HG02759 (cell line): ENCODE measurements around the gene FREM3.

Source experiments
- ATAC-seq: cut with Tn5 transposase; IDR thresholded peaks from one replicate; pipeline ENCODE4 v1.9.1; 2021; ENCODE audit warnings: mild to moderate bottlenecking, moderate library complexity; ENCODE audit not compliant: unreplicated experiment

The FREM3 gene

DNA sequence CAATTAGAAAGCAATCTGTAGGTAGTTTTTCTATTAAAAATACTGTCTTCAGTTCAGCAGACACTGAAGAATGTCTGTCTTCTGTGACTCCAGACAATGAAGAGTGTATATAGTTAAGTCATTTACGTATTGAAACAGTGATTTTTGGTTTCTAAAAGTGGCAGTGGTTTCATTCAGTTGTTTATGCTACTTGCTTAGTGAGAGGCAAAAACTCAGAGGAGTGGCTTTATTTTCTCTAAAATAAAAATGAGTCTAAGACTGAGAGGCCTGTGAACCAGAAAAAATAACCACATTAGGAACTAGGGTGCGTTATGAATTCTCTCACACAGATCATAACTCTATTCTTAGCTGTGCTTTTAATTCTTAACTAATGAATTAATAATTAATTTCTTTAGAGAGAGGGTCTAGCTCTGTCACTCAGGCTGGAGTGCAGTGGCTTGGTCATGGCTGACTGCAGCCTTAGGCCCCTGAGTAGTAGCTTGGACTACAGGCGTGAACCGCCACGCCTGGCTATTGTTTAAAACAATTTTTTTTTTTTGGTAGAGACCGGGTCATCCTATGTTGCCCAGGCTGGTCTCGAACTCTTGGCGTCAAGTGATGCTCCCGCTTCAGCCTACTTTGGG lies 31.4 kb downstream of the FREM3 start:
- peak; percentile 95 for ATAC-seq

GRCh38 chr4:143667461-143667860 lies 33.0 kb downstream of the FREM3 start:
- no peak for ATAC-seq

DNA sequence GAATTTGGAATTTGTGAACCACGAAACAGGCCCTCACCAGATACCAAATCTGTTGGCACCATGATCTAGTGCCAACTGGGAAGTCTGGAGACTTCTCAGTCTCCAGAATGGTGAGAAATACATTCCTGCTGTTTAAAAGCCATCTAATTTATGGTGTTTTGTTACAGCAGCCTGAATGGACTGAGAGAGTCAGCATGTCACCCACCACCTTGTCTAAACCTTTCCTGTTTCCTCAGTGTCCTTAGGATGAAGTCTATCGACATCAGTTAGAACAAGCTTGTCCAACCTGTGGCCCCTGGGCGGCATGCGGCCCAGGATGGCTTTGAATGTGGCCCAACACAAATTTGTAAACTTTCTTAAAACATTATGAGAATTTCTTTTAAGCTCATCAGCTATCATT lies 42.1 kb downstream of the FREM3 start:
- no peak for ATAC-seq

GRCh38 chr4:143654571-143654970 lies 45.9 kb downstream of the FREM3 start:
- ATAC-seq: no peak

- ATAC-seq: no peak
Measured at GRCh38 chr4:143653031-143653430, 47.4 kb downstream of the FREM3 start.

GRCh38 chr4:143643399-143643798 lies 57.1 kb downstream of the FREM3 start:
- no peak for ATAC-seq

- ATAC-seq: no peak
Measured at GRCh38 chr4:143642611-143643010, 57.9 kb downstream of the FREM3 start.

DNA sequence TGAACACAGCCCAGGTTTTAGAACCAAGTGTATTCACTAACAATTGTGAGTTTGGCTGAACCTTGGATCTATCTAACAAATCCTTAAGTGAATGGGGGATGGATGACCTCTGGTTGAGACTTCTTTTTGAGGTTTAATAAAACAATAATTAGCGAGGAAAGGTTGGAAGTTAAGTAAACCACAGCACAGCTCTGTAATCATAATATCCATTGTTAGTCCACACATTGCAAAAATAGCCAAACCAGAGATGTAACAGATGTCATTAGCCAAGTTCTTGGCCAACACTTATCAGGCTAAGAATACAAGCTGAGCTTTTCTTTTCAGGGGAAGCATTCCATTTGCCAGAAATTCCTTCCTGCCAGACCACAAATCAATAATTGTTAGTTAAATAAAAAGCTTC lies 59.1 kb downstream of the FREM3 start:
- ATAC-seq: no peak

- no peak for ATAC-seq
Measured at GRCh38 chr4:143634763-143635162, 65.7 kb downstream of the FREM3 start.

DNA sequence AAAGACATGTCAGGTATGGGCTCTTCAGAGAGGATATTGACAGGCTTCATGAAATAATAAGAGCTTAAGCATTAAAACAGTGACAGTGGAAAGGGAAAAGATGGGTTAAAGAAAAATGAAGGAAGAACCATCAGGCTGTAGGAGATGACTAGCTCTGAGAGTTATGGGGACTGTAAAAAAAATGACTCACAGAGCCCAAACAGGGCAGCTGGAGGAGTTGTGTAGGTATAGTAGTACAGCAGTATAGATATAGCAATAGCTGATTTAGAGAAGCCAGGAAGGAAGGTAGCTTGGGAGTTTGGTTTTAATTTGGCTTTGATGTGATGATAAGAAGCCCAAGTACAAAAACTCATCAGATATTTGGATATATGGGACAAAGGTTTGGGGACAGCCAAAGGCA lies 66.6 kb downstream of the FREM3 start:
- no peak for ATAC-seq

GRCh38 chr4:143626134-143626911 lies 74.2 kb downstream of the FREM3 start:
- ATAC-seq: no peak

- no peak for ATAC-seq
Measured at GRCh38 chr4:143625632-143626031, 74.8 kb downstream of the FREM3 start.

DNA sequence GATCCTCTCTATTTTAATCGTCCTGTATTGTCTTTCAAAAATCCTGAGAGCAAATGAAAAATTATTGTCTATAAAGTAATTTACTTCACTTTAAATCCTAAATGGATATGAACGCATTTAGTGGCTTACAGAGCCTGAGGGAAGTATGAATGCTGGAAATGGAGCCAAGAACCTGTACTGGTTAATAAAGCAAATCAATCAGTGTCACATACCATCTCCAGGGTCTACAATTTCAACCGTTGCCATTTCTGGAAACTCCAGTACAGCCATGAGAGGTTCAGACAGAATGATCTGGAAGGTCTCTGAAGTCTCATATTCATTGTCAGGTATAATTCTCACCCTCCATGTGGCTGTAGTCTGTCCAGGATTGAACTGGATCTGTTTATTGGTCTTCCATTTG lies 76.6 kb downstream of the FREM3 start:
- ATAC-seq: no peak

DNA sequence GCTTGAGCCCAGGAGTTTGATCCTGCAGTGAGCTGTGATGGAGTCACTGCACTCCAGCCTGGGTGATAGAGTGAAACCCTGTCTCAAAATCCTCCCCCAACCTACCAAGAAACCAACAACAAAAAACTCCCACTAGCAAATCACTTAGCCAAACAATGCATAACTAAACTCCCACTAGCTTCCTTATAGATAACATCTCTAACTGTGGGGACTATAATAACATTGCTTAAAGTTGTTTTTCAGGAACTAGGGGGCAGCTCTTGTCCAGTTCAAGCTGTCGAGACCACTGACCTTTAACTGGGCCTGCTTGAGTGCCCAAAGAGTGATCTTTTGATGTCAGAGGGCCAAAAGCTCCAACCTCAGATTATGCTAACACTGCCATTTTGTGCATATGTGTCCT lies 81.7 kb downstream of the FREM3 start:
- ATAC-seq: no peak

DNA sequence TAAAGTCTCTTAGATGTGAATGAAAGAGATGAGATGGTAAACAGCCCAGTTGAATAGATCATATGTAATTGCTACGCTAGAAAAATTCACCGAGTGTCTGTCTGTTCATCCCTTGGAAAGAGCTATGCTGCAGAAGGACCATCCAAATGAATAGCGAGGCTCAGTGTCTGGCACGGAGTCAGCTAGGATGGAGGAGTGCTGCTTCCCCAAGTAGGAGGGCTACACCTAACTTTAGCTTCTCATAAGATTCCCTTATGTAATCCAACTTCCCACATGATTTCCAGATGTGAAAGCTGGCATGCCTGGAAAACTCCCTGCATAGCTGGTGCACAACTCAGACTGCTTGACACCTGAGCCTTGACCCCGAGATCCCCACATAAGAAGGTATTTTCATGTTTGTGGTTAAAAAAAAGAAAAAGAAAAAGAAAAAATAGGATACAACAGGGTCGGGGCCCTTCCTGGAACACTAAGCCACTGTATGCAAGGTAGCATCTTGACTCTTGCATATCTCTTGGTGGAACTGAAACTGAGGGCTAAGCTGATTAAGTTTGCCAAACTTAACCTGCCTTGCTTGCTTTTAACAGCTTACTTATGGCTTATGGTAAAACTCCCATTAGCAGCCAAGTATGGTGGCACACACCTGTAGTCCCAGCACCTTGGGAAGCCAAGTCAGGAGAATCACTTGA lies 82.3 kb downstream of the FREM3 start:
- peak; percentile 44 for ATAC-seq

- ATAC-seq: peak; percentile 94
Measured at GRCh38 chr4:143616771-143617170, 83.7 kb downstream of the FREM3 start.

GRCh38 chr4:143609492-143609891 lies 91.0 kb downstream of the FREM3 start:
- ATAC-seq: no peak

DNA sequence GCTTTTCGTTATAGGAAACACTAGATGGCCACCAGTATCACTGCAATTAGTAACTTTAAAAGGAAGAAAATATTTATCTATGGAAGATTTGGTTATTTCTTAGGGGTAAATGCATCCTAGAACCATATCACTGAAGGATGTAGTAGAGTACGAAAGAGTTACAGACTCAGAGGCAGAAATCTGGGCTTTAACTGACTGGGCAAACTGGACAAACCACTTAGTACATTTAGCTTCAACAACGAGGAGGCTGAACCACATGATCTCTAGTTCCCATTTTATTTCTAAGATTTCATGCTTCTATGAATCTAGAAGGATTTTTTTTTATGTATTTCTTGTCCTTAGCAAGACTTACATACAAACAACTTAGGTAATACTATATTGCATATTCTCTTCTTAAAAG lies 94.0 kb downstream of the FREM3 start:
- no peak for ATAC-seq

DNA sequence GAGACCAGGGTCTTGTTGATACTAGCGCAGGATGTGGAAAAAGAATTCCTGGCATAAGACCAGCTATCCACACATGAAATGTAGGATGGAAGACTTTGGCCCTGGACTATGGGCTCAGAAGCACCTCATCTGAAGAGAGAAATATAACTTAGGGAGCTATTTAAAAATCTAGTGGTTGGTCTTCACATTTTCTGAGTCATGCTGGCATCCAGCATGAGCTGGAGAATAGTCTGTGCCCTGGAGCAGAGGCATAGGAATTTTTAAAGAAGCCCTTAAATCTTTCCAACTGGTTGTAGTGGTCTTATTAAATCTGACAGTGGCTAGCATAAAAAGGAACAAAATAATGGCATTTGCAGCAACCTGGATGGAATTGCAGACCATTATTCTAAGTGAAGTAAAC lies 100.6 kb downstream of the FREM3 start:
- ATAC-seq: no peak

- ATAC-seq: no peak
Measured at GRCh38 chr4:143598816-143599215, 101.7 kb downstream of the FREM3 start.

DNA sequence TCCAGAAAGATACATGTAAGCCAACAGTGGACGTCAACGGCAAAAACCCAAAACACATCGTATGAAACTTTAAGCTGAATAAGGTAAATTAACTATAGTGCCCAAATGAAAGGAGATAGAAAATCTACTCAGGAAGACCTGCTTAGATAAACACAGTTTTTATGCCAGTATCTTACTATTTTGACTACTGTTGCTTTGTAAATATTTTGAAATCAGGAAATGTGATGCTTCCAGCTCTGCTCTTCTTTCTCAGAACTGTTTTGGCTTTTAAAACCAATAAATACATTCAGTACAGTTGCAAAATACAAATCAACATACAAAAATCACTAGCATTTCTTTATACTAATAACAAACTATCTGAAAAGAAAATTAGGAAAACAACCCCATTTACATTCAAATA lies 103.2 kb downstream of the FREM3 start:
- no peak for ATAC-seq

- no peak for ATAC-seq
Measured at GRCh38 chr4:143587703-143588102, 112.8 kb downstream of the FREM3 start.
